HG03378 (cell line): ENCODE data around the gene GAPDHS.

Experiments
- ATAC-seq: cut with Tn5 transposase; IDR thresholded peaks from one replicate; pipeline ENCODE4 v1.9.1; 2021; ENCODE audit warnings: mild to moderate bottlenecking, moderate library complexity; ENCODE audit not compliant: unreplicated experiment

GAPDHS gene

DNA sequence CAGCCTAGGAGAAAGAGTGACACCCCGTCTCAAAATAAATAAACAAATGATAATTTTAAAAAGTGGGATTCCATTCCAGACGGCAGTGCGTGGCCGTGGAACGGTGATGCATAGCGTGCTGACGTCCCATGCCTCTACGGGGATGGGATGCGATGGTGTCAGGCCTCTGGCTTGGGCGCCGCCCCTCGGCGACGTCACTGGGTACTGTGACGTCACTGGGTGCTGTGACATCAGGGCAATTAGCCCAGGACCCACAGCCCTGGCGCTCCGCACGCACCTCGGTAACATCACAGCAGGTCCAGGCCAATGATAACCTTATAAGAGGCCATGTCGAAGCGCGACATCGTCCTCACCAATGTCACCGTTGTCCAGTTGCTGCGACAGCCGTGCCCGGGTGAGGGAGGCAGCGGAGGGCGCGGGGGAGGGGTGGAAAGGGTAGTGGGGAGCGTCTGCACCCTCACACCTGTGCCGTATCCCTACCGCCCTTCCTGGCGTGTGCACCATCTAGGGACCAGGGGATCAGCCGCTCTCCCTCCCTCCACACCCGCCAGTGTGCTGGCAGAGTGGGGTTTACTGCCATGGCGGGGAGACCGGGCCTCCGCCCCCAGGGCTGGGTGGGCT is at the start of gene GAPDHS:
Gene GAPDHS (plus strand): TSS at position 256 of the 621 bp plus-strand sequence. CDS start 72 bp downstream, at position 328.
- ATAC-seq = no peak

DNA sequence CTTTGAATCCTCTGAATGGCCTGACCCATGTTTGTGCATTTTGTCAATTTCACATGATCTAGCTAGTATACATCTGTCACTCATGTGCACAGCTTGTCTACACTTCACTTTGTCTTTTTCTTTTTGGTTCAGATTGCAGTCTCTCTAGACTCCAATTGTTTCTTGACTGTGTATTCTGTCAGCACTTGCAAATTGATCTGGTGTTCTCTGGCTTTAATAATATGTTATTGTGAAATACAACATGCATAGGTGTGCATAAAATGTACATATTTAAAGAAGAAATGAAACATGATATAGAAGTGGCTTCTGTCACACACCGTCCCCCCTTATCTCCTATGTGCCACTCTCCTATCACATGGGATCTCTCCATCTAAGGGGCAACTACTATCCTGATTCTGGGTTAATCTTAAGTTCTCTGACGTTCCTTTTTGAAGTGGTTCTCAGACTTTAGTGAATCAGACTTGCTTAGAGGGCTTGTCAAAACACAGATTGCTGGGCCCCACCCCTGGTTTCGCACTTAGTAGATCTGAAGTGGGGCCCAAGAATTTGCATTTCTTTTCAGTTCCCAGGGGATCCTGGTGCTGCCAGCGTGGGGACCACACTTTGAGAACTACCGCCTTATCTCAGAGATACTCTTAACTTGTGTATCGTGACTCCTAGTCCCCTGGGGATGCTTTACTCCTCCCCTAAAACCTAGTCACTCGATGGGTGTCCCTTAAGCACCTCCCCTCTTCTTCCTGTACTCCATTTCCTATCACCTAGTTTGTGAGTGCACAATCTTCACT is 48.8 kb upstream of the GAPDHS start:
- ATAC-seq = peak; percentile 73

DNA sequence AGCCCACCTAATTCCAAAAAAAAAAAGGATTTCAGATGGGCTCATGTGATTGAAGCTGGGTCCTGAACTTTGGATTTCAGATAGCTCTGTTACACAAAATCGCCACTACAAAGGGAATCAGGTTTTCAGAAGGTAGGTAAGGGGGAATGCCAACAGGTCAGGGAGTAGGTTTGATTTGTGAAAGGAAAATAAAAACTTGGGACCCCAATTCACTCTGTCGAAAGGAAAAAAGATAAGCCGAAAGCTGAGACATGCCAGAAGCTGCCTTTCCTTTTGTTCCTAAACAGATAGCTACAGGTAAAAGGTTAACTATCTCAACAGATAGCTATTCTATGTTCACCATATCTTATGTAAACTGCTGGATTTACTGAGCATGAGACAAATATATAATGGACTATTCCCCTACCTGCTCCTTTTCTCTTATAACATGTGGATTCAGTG is 47.0 kb upstream of the GAPDHS start:
- ATAC-seq = no peak

DNA sequence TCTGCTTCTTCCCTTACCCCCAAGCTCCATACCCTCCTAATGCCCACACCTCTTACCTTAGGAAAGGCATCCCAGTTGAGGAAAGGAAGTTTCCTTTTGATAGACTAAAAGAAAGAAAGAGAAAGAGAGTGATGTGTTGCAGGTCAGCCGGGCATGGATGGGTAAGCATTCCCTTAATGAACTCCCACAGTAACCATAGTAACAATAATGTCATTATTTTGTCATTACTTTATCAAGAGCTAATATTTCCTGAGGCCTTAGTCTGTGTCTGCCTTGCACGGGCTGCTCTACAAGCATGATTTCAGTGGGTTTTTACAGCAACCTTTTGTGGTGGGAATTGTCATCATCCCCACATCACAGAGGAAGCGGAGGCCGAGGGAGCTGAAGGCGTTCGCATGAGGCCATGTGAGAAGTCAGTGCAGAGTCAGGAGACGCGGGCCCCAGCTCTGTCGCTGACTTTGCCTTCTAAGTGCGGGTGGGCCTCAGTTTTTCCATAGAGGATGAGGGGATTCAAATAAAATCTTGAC is 45.5 kb upstream of the GAPDHS start:
- ATAC-seq = no peak

DNA sequence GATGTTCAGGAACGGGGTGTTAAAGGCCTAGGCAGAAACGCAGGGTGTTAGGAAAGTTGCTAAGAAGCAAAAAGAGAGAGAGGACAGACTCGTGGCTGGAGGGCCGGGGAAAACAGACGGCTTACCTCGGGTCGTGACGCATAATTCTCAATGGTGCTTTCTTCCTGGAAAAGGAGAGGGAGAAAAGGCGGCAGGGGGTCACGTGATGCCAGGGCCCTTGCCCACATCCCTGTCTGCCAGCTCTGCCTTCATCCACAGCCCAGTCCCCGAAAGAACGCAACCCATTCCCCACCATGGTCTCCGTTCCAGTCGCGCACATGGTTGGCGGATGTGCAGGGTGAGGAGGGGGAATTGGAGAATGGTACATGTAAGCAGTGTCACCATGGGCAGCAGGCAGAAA is 44.6 kb upstream of the GAPDHS start:
- no peak for ATAC-seq

DNA sequence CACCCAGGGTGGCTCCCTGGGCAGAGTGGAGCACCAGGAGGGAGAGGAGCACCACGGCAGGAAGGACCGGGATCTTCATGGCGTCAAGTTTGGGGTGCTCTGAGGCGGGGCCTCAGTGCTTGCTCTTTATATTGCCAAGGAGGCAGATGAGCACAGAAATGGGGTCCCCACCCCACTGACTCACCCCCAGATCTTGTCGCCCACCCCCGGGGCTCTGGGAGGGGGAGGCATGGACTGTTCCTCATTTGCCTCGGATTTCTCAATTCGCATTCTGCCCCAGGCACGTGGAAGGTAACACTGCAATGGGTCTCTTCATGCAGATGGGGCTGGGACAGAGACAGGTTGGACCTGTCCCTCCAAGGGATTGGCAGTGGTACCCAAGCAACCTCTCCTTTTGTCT is 42.9 kb upstream of the GAPDHS start, which contains the start of gene KRTDAP:
Gene KRTDAP (minus strand): TSS at position 101 of the 400 bp plus-strand sequence. CDS start 22 bp downstream, at position 79.
- ATAC-seq = no peak

DNA sequence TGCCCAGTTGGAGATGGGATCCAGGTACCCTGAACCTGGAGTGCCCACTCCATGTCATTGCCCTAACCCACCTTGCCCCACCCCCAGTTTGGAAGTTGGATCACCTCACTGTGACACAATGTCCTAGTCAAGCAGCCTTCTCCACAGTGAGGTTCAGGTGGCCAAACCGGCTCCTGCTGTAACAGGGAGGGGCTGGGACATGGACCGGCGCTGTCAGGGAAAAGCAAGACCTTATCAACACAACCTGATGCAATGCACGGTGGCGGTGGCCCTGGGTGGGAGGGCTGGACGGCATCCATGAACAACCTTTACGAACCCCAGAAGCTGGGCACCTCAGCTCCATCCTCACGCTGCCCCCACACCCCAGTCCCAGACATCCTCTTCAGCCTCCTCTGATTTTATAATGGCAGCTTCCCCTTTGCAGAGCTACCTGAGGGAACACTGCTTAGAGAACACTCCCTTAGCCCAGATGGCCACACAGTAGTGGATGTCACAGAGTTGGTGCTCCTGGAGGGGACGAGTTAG is 41.4 kb upstream of the GAPDHS start:
- no peak for ATAC-seq

DNA sequence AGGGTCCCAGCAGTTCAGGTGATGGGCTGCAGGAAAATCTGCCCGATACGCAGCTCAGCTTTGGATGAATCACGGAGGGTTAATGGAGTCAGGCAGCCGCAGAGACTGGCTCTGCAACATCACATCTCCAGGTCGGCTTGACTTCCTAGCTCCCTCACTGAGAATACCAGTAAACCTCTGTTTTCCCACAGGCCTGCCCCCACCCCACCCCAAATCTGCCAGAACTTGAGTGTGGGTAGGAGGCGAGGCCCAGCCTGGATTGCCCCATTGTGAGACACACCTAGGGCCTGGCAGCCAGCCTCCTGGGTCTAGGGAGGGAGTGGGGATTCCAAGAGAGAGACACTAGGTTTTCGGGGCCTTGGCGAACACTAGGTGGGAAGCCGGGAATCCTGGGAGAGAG is 39.3 kb upstream of the GAPDHS start:
- ATAC-seq = no peak

DNA sequence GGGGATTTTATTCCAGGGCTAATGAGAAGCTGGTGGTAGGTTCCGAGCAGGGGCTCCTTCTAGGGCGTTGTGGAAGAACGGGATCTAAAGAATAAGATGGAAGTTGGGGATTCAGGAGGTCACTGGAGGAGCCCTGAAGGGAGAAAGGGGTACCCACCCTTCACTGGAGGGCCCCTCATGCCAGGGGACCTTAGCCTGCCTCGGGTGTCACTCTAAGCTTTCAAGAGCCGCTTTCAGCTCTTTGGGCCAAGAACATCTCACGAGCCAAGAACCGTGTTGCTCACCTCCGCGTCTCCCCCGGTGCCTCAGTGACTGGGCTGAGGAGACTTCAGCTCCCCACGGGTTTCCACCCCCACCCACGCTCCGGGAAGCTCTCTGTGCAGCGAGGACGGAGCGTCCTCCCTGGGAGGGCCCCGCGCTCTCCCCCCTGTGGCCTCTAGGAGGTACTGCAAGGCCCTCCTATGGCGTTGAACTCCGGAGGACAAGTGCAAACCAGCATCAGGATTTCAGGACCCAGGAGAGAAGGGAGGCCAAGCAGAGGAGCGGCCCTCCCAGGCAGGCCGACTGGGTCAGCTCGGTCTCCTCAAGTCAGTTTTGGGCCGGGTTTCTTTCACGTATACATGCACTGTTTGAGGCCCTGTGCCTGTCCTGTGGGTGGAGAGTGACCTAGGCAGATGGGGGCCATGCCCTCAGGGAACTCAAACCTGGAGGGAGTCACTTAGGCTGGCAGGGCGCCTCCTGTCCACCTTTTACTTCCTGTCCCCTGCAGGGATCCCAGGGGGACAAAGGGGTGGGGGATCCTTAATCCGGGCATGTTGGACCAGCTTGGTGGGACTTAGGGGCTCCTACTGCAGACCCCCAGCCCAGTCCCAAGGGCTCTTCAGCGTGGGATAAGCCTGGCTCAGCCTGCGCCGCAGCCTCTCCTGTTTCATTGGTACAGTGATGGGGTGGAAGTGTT is 37.9 kb upstream of the GAPDHS start:
- ATAC-seq = no peak

DNA sequence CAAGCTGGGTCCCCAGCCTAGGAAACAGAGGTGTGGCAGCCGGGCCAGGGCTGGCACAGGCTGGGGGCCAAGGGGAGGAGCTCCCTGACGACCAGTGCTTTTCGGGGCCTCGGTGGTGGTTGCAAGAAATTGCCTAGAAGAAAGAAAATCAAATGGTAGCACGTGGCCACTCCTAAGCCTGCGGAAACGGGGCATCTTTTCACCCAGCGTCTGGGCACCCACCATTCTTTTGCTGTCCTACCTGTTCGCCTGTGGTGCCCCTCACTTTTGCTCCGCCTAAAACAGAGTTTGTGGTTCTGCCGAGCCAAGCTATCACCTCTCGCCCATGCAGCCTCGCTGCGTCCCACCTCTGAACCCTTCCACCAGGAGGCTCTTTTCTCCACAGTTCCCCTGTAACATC is 35.9 kb upstream of the GAPDHS start:
- no peak for ATAC-seq

DNA sequence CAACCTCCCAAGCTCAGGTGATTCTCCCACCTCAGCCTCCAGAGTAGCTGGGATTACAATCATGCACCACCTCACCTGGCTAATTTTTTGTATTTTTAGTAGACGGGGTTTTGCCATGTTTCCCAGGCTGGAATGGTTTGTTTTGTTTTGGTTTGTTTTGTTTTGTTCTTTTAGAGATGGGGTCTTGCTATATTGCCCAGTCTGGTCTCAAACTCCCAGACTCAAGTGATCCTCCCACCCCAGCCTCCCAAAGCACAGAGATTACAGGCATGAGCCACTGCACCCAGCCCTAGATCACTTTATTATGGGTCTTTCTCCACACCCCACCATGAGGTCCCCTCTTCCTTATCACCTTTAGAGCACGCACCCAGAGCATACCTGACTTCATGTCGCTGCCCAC is 35.0 kb upstream of the GAPDHS start:
- ATAC-seq = no peak

DNA sequence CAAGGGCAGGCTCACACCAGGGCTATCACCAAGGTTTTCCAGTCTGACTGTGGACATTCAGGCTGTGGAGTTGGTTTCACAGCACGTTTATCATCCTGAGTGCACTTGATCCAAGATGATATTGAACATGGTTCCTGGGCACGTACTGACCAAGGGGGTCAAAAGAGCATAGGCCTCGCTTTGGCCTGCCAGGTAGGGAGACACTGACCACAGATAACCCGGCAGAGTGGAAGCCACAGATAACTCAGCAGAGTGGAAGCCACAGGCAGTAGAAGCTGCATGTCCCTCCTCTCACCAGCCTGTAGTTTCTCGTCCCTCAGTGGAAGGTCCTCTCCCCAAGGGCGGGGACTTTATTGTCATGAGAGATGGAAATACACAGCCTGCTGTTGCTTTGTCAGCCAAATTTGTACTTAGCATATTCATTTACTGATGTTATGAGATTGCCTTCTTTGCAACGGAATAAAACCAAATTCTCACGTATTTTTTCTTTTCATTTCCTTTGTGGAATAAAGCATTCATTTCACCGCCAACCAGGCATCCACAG is 34.2 kb upstream of the GAPDHS start:
- no peak for ATAC-seq

DNA sequence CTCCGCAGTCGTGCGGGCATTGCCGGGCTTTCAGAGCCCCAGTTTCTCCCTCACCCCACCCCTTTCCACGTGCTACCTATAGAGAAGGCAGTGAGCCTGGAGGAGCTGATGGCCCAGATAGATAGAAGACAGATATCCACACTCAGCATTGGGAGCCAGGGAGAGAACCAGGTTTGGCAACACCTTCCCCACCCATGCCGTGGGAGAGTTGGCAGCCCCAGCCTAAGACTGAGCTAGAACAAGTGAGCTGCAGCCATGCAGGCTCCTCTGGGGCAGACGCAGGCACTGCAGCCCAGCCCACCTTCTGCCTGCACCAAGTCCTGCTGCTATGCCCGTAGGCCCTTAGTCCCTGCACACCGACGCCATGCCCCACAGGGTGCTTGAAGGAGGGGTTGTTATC is 32.6 kb upstream of the GAPDHS start:
- no peak for ATAC-seq

DNA sequence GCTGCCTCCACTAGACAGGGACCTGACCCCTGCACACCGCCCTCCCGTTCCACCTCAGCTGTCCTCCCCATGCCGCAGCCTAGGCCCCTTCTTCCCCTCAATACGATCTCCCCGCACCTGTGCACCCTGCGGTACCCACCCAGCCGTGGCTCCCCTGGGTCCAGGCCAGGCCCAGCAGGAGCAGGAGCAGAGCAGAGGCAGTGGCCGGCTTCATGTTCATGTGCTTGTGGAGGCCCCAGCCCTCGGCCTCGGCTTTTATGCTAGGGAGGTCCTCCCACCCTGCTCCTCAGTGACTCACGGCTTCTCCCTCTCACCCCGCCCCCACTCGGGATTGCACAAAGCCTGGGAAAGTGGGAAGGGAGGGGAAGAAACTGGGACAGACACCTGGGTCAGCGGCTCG is 31.6 kb upstream of the GAPDHS start:
- ATAC-seq = no peak

DNA sequence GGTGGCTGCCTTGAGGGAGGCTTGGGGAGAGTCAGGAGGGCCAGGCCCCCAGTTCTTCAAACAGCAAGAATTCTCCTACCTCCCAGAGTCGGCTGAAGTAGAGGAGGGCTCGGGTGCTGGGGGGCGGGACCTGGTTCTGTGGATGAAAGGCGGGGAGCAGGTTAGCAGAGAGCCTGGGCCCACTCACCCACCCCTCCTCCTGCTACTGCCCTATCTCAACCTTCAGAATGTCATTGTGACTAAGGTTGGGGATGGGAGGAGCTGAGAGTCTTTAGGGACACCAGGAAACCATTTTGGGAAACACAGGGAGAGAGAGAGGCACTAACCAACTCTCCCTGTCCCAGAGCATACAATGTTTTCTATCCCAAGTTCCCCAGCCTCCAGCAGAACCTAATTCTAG is 30.5 kb upstream of the GAPDHS start:
- ATAC-seq = no peak

DNA sequence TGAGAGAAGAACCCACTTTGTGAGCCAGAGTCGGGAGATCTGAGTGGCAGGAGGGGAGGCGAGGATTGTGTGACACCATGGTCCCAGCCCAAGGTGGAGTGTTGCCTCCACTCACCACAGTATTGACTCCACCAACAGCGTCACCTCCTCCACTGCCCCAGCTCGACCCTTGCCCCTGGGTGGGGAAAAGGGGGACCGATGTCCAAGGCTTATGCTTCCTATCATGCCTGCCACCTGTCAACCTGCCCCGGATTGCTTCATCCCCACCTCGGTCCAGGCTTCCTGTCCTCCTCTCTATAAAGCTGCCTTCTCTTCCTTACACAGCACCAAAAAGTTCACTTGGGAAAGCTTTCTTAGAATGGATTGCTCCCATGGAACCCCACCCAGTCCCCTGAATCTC is 27.2 kb upstream of the GAPDHS start:
- no peak for ATAC-seq

DNA sequence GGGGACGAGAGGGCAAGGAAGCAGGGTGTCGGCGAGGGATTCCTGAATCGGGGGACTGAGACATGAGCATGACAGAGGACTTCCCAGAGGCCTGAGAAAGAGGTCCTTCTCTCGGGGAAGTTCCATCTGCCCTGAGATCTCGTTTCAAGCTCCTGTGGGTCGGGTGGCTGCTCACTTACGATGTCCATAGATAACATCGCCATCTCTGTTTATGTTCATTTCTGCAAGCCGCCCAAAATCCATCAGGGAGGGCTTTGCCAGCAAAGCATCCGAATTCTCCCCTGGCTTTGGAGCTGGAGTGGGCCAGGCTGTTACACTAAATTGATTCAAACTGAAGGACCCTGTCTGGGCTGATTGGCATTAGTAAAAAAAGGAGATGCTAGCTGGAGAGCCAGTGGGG is 25.7 kb upstream of the GAPDHS start:
- no peak for ATAC-seq

DNA sequence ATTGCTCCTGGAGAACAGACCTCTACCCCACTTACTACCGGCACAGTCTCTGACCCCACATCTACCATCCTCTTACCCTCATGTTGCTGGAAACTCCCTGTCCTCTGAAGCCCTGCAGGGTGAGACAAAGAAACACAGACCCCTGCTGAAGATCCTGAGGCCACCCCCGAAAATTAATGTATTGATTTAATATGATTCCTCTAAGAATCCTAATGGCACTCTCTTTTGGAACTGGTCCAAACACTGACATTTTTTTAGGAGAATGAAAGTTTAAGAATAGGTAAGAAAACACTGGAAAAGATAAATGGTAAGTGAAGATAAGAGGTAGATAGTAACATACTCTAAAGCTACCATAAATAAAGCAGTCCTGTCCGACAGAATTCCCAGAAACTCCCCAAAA is 25.1 kb upstream of the GAPDHS start:
- no peak for ATAC-seq

DNA sequence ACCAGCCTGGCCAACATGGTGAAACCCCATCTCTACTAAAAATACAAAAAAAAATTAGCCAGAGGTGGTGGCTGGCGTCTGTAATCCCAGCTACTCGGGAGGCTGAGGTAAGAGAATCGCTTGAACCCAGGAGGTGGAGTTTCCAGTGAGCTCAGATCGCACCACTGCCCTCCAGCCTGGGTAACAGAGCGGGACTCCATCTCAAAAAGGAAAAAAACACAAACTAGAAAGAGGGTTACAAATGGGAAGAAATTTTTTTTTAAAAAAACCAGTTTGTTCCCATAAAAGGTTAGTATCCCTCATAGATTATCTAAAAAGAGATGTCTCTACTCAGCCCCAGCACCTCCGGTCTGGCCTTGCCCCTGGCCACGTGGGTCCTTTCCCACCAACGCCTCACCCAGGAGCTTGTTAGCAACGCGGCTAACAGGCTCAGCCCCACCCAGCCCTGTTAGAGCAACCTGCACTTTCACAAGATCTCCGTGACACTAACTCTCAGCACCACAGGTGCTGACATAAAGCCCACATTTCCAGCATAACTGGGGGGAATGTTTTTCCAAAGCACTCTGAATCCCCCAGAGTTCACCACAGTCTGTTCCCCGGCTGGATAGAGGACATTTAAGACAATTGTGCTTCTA is 24.1 kb upstream of the GAPDHS start:
- ATAC-seq = no peak
